Measurements from ENCODE around the gene PLCD3. TPM values are rescaled to one million over a fixed set of nuclear protein-coding genes. Genes with fewer than 3 reads are reported as not detected.

Gene PLCD3
- polyA plus RNA-seq, 1 of the 3 experiments (the other 2 are of a cell fraction): 59.7 TPM

- H3K4me1 ChIP-seq (ENCODE audit: control insufficient read depth in 1 of 2, insufficient read depth in 2 of 2, low read depth in 1 of 2, low read length in 1 of 2): peaks cover 17 to 23% of the 10 kb centered on the region in 2 experiments; a peak in 3 of 4 replicates
- H3K9ac ChIP-seq: peak overlapping the region; percentile 82
- peaks cover 28% of the 10 kb centered on the region for H4K20me1 ChIP-seq (ENCODE audit: insufficient read depth)
- no peaks in the 10 kb centered on the region for H3K9me3 ChIP-seq
- H3K27ac ChIP-seq (ENCODE audit: low read depth in 2 of 2, low read length in 1 of 2): peak overlapping the region; percentile 35 to 81; a peak in 3 of 4 replicates
- H3K27me3 ChIP-seq (ENCODE audit: insufficient read depth): no peaks in the 10 kb centered on the region
- H3K4me3 ChIP-seq (ENCODE audit: low read depth in 2 of 2, low read length in 1 of 2): peak overlapping the region; percentile 85 to 99
- TF ChIP-seq FOXJ3 (CRISPR knock-in tag; IDR thresholded peaks at IDR 0.05) (no peak), RAD21 (IDR thresholded peaks at IDR 0.05; ENCODE audit: low read length) (no peak)
- DNase-seq: no peak
- 45% methylated on average over 8 of the region's 8 CpGs for WGBS (ENCODE audit: low lambda C conversion rate)
- no peak overlapping the region for H2AFZ ChIP-seq (ENCODE audit: low read depth)
- H3K9me2 ChIP-seq: no peaks in the 10 kb centered on the region
- ChIA-PET CTCF (interaction anchor here (0.8 to 10.6 kb wide), 19 partner anchors 9 to 244 kb away, joined by 3 to 209 read pairs (median 5); partner anchors contain the start of genes ACBD4, HEXIM2 and PLCD3), POLR2A (interaction anchor here (0.6 to 6.1 kb wide), 8 partner anchors 9 to 47 kb away, joined by 3 to 210 read pairs (median 24); partner anchors contain the start of genes ACBD4, HEXIM2 and PLCD3)
- H3K4me2 ChIP-seq: peak overlapping the region; percentile 98
- peaks cover 0 to 15% of the 10 kb centered on the region in 2 experiments for H3K36me3 ChIP-seq (replicated peaks in 1 of 2; ENCODE audit: control insufficient read depth in 1 of 2, insufficient read depth in 2 of 2, low read length in 1 of 2)
- peaks cover 59% of the 10 kb centered on the region for H3F3A ChIP-seq (replicated peaks; ENCODE audit: insufficient read depth)
- peaks cover 82% of the 10 kb centered on the region for H3K79me2 ChIP-seq (ENCODE audit: insufficient read depth)
These were observed 18.8 kb upstream of the PLCD3 start for GRCh38 chr17:45150911-45151809.

GRCh38 chr17:45149669-45150664 lies 17.7 kb upstream of the PLCD3 start:
- POLR2A ChIA-PET: interaction anchor here (0.5 to 6.1 kb wide), 11 partner anchors 10 to 388 kb away, joined by 3 to 210 read pairs (median 5); partner anchors contain the start of genes ACBD4, HEXIM2 and PLCD3
- WGBS (ENCODE audit: low lambda C conversion rate): 2% methylated on average over 32 of the region's 56 CpGs
- TF ChIP-seq ZBTB33 (IDR thresholded peaks at IDR 0.05; ENCODE audit: borderline replicate concordance, low read depth): peak; percentile 19; the same call in 1 of the 2 replicates
- TF ChIP-seq EZH2phosphoT487 (IDR thresholded peaks at IDR 0.05; ENCODE audit: borderline replicate concordance, low read depth): no peak
- no peak for TF ChIP-seq RCOR1 (IDR thresholded peaks at IDR 0.05; ENCODE audit: low read length)
- TF ChIP-seq GABPA (IDR thresholded peaks at IDR 0.05; ENCODE audit: low read depth): no peak
- TF ChIP-seq CHD2 (IDR thresholded peaks at IDR 0.05; ENCODE audit: low read length, partially characterized antibody): no peak
- no peak for TF ChIP-seq RXRA (IDR thresholded peaks at IDR 0.05; ENCODE audit: borderline replicate concordance, low read depth)
- no peak for TF ChIP-seq PBX3 (IDR thresholded peaks at IDR 0.05)
- TF ChIP-seq RAD21 (IDR thresholded peaks at IDR 0.05; ENCODE audit: low read length): no peak
- TF ChIP-seq POLR2AphosphoS5 (IDR thresholded peaks at IDR 0.05; ENCODE audit: low read depth, low read length): peak; percentile 11; the same call in 1 of the 2 replicates
- TF ChIP-seq MEF2A (IDR thresholded peaks at IDR 0.05; ENCODE audit: borderline replicate concordance, low read depth): 0 out of 2 replicates have a peak, but pooled peaks have one; percentile 21
- TF ChIP-seq JUND (IDR thresholded peaks at IDR 0.05): no peak; the same call in 1 of the 2 replicates
- TF ChIP-seq EP300 (IDR thresholded peaks at IDR 0.05; ENCODE audit: borderline replicate concordance in 1 of 2, low read depth in 1 of 2, low read length in 1 of 2): no peak
- TF ChIP-seq SIN3A (IDR thresholded peaks at IDR 0.05; ENCODE audit: borderline replicate concordance, low read depth, low read length): 0 out of 2 replicates have a peak, but pooled peaks have one; percentile 46
- TF ChIP-seq FOXJ3 (CRISPR knock-in tag; IDR thresholded peaks at IDR 0.05): no peak
- peak; percentile 34; the same call in 1 of the 2 replicates for TF ChIP-seq NRF1 (IDR thresholded peaks at IDR 0.05; ENCODE audit: low read depth, low read length)
- no peak for TF ChIP-seq USF2 (IDR thresholded peaks at IDR 0.05; ENCODE audit: borderline replicate concordance, low read depth, low read length)

More at GRCh38 chr17:45149669-45150664, 17.7 kb upstream of the PLCD3 start:
- peaks cover 17 to 25% of the 10 kb centered on the region in 2 experiments; a peak in 3 of 4 replicates for H3K4me1 ChIP-seq (ENCODE audit: control insufficient read depth in 1 of 2, insufficient read depth in 2 of 2, low read depth in 1 of 2, low read length in 1 of 2)
- H3K36me3 ChIP-seq (replicated peaks in 1 of 2; ENCODE audit: control insufficient read depth in 1 of 2, insufficient read depth in 2 of 2, low read length in 1 of 2): peaks cover 0 to 15% of the 10 kb centered on the region in 2 experiments
- CTCF ChIA-PET: interaction anchor here (0.7 to 10.6 kb wide), 39 partner anchors 9 to 370 kb away, joined by 3 to 209 read pairs (median 4); partner anchors contain the start of genes ACBD4, HEXIM2, MAP3K14 and PLCD3
- peak overlapping the region; percentile 85 to 99 for H3K4me3 ChIP-seq (ENCODE audit: low read depth in 2 of 2, low read length in 1 of 2)
- H4K20me1 ChIP-seq (ENCODE audit: insufficient read depth): peaks cover 28% of the 10 kb centered on the region
- no peaks in the 10 kb centered on the region for H3K9me2 ChIP-seq
- H3K27me3 ChIP-seq (ENCODE audit: insufficient read depth): no peaks in the 10 kb centered on the region
- no peak overlapping the region for H2AFZ ChIP-seq (ENCODE audit: low read depth)
- peaks cover 71% of the 10 kb centered on the region for H3K79me2 ChIP-seq (ENCODE audit: insufficient read depth)
- H3K9me3 ChIP-seq: no peaks in the 10 kb centered on the region
- peak overlapping the region; percentile 82 for H3K9ac ChIP-seq
- H3K27ac ChIP-seq (ENCODE audit: low read depth in 2 of 2, low read length in 1 of 2): peak overlapping the region; percentile 81 to 94
- peak overlapping the region; percentile 98 for H3K4me2 ChIP-seq
- DNase-seq: peak; percentile 44
- H3F3A ChIP-seq (replicated peaks; ENCODE audit: insufficient read depth): peaks cover 56% of the 10 kb centered on the region
